GM10248 (cell line): ENCODE measurements around the gene SEMA3D.
"Not testable (repeated sequence)": the region's sequence is repeated elsewhere in the genome, so short reads cannot be mapped to it uniquely, and the experiment has no call there.

ENCODE experiments used
- CTCF ChIA-PET: fragments of 300-600 bp; sonication (Branson Sonifier 250); formaldehyde crosslinking; extraction: SDS; loops from one replicate; lab custom pipeline; 2021; ENCODE audit warnings: antibody characterized with exemption; lab: Yijun Ruan, JAX
- POLR2A ChIA-PET: fragments of 350-650 bp; sonication (Branson Sonifier 250); formaldehyde crosslinking; extraction: SDS; loops from one replicate; lab custom pipeline; 2020; ENCODE audit warnings: antibody characterized with exemption; lab: Yijun Ruan, JAX
- DNase-seq: peaks from one replicate; pipeline ENCODE4 v3.0.0; 2012; ENCODE audit errors: extremely low spot score
- CTCF ChIP-seq: IDR thresholded peaks from 2 replicates; pipeline ENCODE4 v1.5.1; 2012; ENCODE audit warnings: mild to moderate bottlenecking, low read depth; ENCODE audit errors: extremely low read depth, missing control alignments, control extremely low read depth

The SEMA3D gene

GRCh38 chr7:84998665-84999064 is 188.2 kb downstream of the SEMA3D start:
- TF ChIP-seq CTCF: no peak
- ChIA-PET POLR2A (no interaction called here), CTCF (interaction anchor here (0.9 to 1.5 kb wide), 3 partner anchors 9 to 18 kb away, joined by 3 to 6 read pairs (median 4); no protein-coding TSS in a partner anchor)
- DNase-seq: no peak

- no peak for DNase-seq
- CTCF ChIA-PET: interaction anchor here (1.3 kb wide), 1 partner anchor 10 kb away, joined by 4 read pairs; no protein-coding TSS in a partner anchor
- POLR2A ChIA-PET: no interaction called here
- TF ChIP-seq CTCF: no peak
Measured at GRCh38 chr7:84997626-84998025, 189.2 kb downstream of the SEMA3D start.

- DNase-seq, CTCF ChIA-PET, POLR2A ChIA-PET: not testable (repeated sequence)
Measured at GRCh38 chr7:84992954-84993353, 193.9 kb downstream of the SEMA3D start.

GRCh38 chr7:84985073-84985784 is 201.6 kb downstream of the SEMA3D start:
- DNase-seq: no peak
- CTCF ChIA-PET: interaction anchor here (1.1 to 1.3 kb wide), 3 partner anchors 9 to 25 kb away, joined by 3 read pairs; no protein-coding TSS in a partner anchor
- TF ChIP-seq CTCF: no peak
- POLR2A ChIA-PET: no interaction called here

GRCh38 chr7:84982199-84982598 is 204.7 kb downstream of the SEMA3D start:
- DNase-seq: no peak
- no peak for TF ChIP-seq CTCF
- ChIA-PET CTCF (no interaction called here), POLR2A (no interaction called here)

- ChIA-PET CTCF (interaction anchor here (1.1 to 1.4 kb wide), 3 partner anchors 9 to 1045 kb away, joined by 3 read pairs; no protein-coding TSS in a partner anchor), POLR2A (no interaction called here)
- no peak for DNase-seq
- TF ChIP-seq CTCF: no peak
Measured at GRCh38 chr7:84981055-84981976, 205.5 kb downstream of the SEMA3D start.
